Transverse colon (tissue), 4 donors: ENCODE data around the gene CYTH4.

ENCODE experiments used
- EP300 ChIP-seq: sonication (generic); formaldehyde crosslinking; IDR thresholded peaks from one replicate; pipeline ENCODE4 v1.6.1; 2017; ENCODE audit warnings: antibody characterized with exemption, low read depth
- POLR2A ChIP-seq: fragments of 450-650 bp; IDR thresholded peaks from one replicate; pipeline ENCODE4 v1.6.1; 2016; ENCODE audit warnings: antibody characterized with exemption, mild to moderate bottlenecking, moderate library complexity
- POLR2AphosphoS5 ChIP-seq, 3 donors: sonication (generic); formaldehyde crosslinking; IDR thresholded peaks; one replicate each; pipeline ENCODE4 v1.6.1; 2016; ENCODE audit warnings: antibody characterized with exemption in 3 of 3
- TF ChIP-seq, protein P1 (sequence below), 5 experiments: fragments of 200-600 bp in 3 of 5; fragments of 450-650 bp in 2 of 5; sonication (generic) in 3 of 5; IDR thresholded peaks; 1 replicate in 2 of 5; 2 replicates in 3 of 5; pipeline ENCODE4 v1.5.1; 2016 to 2017; ENCODE audit warnings: antibody characterized with exemption in 5 of 5, inconsistent platforms in 3 of 5, mild to moderate bottlenecking in 2 of 5, moderate library complexity in 1 of 5

DNA sequence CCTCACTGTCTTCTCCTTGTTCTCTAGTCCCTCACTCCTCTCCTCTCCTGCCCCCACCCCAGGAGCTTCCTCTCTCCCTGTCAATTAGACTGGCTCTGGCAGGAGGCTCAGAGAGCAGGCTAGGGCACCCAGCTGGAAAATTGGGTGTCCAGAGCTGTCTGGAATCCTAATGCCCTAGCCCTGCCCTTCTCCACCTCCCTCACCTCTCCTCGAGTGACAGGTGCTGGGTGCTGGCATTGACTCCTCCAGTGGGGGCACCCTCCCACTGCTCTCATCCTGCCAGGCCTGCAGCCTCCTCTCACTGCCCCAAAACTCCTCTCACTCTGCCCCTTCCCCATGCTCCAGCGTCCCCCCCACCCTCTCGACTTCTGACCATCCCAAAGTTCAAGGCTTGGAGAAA is 68.9 kb downstream of the CYTH4 start:
- TF ChIP-seq, protein P1, sequence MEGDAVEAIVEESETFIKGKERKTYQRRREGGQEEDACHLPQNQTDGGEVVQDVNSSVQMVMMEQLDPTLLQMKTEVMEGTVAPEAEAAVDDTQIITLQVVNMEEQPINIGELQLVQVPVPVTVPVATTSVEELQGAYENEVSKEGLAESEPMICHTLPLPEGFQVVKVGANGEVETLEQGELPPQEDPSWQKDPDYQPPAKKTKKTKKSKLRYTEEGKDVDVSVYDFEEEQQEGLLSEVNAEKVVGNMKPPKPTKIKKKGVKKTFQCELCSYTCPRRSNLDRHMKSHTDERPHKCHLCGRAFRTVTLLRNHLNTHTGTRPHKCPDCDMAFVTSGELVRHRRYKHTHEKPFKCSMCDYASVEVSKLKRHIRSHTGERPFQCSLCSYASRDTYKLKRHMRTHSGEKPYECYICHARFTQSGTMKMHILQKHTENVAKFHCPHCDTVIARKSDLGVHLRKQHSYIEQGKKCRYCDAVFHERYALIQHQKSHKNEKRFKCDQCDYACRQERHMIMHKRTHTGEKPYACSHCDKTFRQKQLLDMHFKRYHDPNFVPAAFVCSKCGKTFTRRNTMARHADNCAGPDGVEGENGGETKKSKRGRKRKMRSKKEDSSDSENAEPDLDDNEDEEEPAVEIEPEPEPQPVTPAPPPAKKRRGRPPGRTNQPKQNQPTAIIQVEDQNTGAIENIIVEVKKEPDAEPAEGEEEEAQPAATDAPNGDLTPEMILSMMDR (IDR thresholded peaks at IDR 0.05), result no peak
- TF ChIP-seq POLR2A (no peak), EP300 (no peak), POLR2AphosphoS5 (IDR thresholded peaks at IDR 0.05) (no peak)
